Activated CD8-positive, alpha-beta memory T cell treated with anti-CD3 and anti-CD28 coated beads for 48 hours (primary cell): Measurements from ENCODE around the gene POLDIP3.

Experiments
- DNase-seq, 3 experiments: peaks; one replicate each; pipeline ENCODE4 v3.0.0-alpha.2; 2020; ENCODE audit warnings: low read depth in 2 of 3, low spot score in 2 of 3

The POLDIP3 gene

DNA sequence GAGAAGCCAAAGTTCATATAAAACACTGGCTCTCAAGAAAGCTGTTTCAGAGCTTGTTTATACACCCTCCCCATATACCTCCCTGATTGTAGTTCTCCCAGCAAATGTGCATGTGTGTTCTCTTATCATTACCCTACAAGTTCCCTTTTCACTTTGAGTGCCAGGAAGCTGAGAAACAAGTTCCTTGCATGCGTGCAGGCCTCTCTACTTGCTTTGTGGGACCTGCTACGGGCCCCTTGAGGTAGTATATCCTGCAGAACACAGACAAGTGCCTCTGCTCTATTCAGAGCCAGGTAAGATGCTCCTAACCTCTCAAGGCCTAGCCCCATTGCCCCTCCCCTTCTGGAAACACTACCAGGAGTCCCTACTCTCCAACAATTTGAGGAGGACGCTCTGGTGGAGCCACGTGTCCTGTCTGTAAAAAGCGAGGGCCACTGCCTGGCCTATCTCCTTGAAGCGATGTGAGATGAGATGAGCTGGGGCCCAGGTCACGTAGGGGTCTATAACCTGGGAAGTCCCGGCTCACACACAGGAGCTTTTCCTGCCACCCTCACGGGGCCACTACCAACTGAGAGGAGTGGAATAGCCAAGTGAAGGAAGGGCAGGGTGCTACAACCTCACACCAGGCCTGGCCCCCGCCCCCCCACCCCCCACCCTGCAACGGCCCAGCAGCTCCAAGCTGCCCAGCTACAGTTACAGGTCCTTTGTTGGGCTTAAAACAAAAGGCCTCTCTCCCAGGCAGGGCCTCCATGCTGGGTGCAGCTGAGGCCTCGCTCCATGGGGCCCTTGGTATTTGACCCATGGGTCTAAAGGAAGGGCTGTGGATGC is 28.3 kb upstream of the POLDIP3 start:
- DNase-seq = no peak

DNA sequence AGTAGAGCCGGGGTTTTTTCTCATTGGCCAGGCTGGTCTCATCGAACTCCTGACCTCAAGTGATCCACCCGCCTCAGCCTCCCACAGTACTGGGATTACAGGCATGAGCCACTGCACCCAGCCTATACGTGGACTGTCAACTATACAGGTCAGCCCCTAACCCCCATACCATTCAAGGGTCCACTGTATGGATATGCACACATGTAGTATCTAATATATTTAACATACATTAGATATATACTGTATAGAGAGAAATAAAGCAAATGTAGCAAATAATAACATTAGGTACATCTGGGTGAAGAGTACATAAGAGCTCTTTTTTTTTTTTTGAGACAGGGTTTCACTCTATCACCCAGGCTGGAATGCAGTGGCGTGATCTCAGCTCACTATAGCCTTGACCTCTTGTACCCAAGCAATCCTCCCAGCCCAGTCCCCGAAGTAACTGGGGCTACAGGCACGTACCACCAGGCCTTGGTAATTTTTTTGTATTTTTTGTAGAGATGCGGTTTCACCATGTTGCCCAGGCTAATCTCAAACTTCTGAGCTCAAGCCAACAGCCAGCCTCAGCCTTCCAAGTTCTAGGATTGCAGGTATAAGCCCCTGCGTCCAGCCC is 27.2 kb upstream of the POLDIP3 start:
- DNase-seq = no peak

DNA sequence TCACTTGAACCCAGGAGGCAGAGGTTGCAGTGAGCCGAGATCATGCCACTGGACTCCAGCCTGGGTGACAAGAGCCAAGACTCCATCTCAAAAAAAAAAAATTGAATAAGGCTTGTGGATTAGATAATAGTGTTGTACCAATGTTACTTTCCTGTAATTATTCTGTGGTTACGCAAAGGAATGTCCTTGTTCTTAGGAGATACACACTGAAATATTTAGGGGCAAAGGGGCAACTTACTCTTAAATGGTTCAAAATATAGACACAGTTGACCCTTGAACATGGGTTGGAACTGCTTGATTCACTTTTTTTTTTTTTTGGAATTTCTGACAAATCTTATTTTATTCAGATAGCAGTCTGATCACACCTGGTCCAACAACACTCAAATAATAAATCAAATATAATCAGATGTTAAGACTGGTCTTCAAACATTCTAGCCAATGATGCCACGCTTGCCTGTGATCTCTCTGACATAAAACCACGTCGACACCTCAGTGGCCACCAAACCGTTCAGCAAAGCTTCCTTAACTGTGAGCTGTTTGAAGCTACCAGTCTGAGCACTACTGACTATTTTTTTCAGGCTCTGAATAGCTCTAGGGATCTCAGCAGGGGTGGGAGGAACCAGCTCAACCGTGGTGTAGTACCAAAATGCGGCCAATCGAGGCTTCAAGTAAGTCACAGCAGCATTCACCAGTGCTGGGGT is 25.0 kb upstream of the POLDIP3 start:
- no peak for DNase-seq

DNA sequence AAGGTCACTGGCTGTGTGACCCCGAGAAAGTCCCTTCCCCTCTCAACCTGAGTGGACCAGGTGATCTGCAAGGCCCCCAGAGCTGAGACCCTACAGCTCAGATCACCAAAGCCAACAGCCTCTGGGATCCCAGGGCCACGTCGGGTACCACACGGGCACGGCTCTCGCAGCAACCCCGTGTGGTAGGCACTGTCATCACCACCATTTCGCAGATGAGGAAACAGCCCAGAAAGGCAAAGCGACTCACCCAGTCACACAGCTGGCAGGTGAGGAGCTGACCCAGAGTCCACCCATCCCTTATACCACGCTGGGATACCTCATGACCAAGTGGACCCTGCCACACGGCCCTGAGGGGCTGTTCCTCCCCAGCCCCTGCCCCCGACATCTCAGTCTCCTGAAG is 22.9 kb upstream of the POLDIP3 start:
- DNase-seq = no peak

DNA sequence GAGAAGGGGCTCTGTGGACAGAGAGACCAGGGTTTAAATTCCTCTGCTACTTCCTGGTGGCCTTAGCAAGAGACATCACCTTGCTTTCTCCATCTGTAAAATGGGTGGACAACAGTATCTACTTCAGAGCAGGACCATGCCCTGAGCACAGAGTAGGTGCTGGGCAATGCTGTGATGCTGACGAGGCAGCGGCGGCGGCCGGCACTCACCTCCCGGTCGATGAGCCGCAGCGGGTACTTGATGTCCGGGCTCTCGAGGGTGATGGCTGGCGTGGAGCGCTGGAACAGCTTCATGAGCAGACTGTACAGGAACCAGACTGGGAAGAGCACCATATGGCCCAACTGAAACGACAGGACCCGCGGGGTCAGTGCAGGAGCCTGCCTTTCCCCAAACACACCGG is 21.8 kb upstream of the POLDIP3 start:
- DNase-seq = no peak

DNA sequence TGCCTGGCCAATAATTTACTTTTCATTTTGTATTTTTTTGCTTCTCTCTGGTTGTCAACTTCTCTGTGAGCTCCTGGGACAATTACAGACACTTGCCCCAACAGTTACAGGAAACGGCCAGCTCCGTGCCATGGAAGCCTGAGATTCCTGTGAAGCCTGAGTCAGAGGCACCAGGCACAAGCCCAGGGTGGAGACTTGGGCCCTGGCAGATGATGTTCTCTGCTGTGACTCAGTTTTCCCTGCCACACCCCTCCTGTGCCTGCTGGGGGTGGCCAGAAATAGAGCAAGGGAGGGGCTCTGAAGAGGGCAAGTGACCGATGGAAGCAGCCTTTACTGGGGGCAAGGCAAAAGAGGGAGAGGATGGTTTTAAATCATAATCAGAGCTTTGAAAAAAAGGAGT is 20.8 kb upstream of the POLDIP3 start:
- DNase-seq = no peak

DNA sequence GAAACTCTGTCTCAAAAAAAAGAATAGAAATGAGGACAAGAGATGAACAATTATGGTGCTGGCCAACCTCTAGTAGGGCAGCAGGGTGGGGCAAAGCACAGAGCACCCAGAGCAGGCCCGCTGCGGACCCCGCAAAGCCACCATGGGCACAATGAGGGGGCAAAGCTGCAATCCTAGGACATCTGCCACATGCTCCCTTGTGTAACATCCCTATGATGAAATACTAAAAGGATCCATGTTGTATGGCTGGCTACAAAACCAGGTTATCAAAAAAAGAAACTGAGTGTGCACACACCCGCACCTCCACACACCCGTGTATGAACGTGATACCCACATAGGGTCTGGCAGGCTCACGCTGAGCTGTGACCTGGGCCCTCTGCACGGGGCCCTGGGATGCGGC is 18.3 kb upstream of the POLDIP3 start:
- no peak for DNase-seq

DNA sequence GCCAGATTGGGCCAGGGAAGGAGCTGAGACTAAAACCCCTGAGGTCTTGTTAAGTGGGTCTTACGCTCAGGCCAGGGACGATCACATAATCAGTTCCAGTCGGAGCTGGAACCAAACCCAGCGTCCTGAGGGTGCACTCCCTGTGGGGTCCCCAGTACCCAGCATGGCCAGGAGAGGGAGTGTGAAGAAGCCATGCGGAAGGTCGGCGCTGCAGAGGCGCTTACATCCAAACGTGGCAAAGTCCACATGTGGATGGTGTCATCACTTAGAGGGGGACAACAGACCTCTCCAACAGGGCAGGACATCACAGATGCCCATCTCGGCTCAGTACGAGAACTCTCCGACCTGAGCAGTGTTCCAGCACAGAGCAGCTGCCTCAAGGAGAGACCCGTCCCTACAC is 17.4 kb upstream of the POLDIP3 start:
- DNase-seq = no peak

DNA sequence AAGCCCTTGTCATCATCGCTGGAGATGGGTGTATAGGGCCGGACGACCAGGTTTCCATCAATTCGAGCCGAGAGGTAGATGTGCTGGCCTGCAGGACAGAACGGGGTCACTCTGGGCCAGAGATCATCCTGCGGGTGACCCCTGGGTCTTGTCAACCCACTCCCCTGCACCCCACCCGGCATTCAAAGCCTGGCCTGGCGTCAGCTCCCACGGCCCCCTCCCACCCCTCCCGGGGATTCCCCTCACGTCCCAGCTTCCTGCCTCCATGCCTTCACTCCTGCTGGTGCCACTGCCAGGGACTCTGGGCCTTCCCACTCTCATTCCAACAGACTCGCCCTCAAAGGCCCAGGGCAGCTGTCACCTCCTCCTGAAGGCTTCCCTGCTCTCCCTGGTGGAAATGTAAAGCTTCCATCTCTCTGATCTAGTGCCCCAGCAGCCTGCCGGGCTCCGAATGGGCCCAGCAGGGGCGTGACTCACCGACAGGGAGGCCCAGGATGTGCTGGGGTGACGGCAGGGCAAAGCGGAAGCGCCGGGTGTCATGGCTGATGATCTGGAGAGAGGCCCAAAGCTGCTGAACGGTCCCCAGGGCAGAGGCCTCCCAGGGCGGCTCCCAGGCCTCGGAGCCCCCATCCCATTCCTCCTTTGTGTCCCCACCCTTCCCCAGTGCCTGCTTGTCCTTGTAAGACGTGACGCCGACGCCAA is 16.4 kb upstream of the POLDIP3 start:
- DNase-seq = no peak

DNA sequence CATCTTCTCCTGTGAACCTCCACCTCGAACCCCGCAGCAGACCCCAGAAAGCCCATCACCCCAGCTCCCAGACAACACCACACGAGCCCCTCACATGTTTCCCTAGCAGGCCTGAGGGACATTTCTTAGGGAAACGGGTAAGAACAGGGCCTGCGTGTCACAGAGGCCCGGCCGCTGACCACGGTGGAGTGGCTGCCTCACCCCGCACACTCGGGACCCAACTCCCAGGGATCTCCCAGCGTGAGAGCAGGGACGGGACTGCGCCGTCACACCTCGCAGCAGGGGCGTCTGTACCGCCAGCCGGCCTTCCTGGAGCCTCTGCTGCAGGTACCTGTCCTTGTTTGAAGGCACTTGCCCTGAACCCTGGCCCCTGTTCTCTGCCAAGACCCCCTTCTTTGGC is 15.5 kb upstream of the POLDIP3 start:
- DNase-seq = no peak

DNA sequence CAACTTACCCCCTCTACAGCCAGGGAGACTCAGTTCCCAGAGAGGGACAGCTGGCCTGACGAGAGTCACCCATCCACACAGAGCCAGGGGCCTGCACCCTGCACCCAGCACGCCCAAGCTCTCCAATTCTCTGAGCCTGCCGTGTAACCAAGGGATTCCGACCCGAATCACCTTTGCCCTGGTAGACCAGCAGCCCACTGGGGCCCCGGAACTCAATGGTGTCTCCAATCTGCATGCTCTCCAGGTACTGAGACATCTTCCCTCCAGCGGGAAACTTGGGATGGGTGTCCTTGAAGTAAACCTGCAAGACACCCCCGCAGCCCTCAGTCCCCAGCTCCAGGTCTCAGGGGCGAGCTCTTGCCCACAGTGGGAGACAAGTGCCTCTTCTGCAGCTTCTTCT is 13.3 kb upstream of the POLDIP3 start:
- no peak for DNase-seq

DNA sequence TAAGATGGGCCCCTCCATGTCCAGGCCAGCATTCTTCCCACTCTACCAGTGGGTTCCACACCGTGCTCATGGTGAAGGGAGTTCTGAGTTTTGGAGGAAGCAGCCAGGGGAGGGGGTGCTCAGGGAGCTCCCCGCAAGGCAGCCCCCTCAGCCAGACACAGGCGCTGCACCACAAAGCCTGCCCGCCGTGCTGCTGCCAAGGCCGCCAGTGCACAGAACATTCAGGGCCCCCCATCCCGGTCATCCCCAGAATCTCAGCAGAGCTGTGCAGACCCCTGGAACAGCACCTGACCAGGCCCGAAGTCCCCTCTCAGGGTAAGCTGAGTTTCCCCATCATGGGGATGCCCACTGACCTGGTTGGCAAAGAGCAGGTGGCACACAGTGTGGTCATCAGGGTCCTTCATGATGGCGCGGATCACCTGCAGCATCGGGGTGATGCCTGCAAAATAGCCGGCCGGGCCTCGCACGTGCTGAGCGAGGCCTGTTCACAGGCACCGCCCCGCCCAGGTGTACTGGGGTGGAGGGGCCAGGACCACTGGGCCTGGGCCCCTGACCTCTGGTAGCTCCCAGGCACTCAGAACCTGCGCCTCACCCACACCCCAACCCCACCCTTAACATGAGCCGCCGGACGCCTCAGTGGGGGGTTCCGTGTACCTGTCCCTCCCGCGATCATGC is 12.4 kb upstream of the POLDIP3 start:
- no peak for DNase-seq

DNA sequence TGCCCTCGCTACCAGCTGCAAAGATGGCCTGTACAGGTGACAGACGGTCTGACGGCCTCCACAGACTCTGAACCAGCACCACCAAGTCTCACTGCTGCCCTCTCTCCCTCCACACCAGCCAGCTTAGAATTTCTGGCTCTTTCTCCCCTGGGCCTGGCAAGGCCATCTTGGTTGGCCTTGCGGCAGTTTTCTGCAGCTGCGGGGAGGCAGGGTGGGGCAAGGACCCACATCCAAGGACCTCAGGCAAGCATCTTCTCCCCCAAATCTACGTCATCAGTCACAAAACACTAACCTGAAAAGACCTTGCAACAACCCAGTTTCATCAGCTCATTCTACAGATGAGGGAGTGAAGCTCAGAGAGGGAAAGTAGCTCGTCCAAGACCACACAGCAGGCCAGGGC is 11.7 kb upstream of the POLDIP3 start:
- DNase-seq = no peak

DNA sequence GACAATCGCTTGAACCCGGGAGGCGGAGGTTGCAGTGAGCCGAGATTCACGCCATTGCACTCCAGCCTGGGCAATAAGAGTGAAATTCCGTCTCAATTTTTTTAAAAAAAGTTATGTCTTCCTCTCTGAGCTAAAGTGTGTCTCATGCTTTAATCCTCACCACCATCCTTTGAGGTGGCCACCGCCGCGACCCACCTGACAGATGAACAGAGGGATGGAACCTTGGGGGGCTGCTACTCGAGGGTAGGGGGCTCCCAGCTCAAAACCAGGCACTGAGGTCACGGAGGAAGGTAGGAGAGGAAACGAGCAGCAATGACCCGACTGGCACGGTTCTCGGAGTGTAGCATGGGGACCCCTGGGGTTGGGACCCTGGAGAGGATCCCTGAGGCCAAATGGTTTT is 10.7 kb upstream of the POLDIP3 start:
- no peak for DNase-seq

DNA sequence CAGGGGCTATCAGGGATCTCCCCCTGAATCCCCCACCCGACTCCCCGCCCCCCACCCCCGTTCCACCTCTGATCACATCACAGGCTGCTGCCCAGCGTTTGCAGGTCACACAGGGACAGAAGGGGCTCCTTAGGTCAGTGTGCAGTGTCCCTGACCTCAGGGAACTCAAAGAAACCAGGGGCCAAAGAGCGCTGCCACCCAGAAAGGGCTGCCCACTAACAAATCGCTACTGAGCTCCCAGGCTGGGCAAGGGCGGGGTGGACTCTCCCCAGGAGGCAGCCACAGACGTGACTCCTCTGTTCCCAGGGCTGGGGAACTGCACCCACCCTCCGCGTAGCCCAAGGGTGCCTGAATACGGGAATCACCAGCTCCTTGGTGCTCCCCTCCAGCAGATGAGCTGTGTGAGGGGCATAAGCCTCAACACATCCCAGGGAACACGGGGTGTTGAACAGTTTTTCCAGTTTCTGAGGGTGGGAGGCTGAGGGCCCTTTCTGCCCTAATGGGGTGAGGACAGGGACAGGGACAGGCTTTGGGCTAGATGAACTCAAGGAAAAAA is 9.9 kb upstream of the POLDIP3 start:
- DNase-seq = no peak

DNA sequence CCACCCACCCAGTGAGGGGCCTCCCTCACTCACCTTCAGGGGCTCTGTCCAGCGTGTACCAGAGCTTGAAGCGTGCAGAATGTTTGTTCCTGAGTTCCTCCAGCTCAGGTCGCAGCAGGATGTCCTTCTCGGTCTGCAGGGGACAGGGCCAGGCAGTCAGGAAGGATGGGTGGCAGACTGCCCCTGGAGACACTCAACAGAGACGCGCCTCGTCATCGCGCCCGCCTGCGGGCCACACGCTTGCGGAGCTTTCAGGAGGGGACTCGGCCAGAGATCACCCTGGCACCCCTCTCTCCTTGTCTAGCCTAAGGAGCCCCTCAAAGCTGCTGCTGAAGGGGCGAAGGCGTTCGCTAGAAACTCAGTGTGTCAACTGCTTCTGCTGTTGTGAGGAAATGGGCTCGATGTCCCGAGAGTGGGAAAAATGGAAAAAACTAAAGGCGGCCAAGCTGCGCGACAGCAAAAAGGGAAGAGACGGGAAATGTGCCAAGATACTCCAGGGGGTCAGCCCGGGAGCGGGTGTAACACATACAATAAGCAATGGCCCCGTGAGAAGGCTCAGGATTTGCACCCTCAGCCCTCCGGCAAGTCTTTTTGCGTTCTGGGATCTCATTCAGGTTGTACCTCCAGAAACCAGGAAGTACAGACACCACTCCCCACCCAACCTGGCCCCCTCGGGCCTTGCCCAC is 9.2 kb upstream of the POLDIP3 start:
- no peak for DNase-seq

DNA sequence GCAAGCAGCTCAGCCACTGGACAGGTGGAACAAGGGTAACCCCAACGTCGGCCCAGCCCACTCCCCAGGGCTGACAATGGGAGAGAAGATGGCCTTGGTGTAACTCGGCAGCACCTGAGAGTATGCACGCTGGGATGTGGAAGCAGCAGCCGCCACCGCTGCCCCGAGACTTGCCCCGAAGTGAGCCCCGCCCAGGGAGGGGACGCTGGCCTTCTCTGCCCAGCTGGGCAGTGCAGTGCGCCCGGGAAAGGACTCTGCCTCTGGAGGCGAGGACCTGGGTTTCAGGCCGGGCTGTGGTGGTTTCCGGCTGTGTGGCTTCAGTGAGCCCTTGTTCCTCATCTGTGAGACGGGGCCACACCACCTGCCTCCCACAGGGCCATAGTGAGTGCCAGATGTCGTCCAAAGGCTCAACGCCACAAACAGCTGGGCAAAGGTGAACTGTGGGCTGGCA is 8.6 kb upstream of the POLDIP3 start:
- DNase-seq = no peak

DNA sequence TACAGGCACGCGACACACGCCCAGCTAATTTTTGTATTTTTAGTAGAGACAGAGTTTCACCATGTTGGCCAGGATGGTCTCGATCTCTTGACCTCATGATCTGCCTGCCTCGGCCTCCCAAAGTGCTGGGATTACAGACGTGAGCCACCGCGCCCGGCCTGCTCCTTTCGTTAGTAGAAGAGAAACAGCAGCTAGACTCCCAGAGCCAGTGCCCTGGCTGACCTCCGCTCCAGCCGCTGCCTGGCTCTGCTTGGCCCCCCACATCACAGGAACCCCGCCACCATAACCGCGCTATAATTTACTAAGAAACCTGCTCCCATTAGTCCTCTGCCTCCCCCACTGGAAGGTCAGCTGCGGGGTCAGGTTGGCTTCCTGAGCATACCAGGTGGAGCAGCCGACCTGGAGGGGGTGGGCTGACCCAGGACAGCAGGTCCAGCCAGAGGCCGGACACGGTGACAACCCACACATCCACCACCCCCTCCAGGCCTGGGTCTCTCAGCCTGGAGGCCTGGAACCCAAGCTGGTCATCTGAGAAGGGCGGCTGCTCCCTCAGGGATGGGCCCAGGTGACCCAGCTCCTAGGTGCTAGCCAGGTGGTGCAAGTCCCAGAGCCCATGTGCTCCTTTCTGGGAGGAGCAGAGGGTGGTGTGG is 7.5 kb upstream of the POLDIP3 start:
- DNase-seq = no peak

DNA sequence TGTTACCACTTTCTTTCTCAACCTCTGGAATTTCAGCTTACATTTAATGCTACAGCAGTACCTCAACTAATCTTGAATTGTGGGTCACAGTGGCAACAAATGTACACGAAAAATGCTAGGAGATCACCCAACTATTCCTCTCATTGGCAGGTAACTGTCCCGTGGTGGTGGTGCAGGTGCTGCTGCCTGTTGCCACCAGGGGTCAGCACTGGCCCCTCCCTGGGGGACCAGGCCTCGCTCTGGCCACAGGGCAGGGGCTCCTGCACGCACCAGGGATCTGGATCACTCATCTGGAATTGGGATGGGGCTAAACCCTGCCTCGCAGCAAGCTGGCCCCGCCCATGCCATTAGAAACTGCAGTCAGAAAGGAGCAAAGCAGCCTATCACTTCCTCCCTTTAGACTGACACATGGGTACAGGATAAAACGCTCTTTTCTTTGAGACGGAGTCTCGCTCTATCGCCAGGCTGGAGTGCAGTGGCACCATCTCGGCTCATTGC is 6.9 kb upstream of the POLDIP3 start:
- DNase-seq = peak in 1 of 3 experiments; percentile 28

DNA sequence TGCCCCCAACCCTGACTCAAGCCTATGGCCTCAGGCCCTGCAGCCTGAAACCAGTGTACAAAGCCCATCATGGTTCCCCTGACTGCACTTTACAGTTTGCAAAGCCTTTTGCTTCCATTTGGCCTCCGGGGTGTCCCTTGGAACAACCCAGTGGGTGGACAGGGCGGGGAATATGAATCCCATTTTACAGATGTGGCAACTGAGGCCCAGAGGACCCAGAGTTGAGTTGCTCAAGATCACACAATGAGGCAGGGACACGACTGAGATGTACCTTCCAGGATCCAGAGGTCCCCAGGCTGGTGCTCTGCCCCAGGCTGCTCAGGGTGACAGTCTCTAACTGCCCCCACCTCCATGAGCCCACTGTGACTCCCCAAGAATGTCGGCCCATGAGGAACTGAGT is 5.4 kb upstream of the POLDIP3 start:
- no peak for DNase-seq
